HL-60 (cell line): ENCODE results near the gene CRTC3.

Experiments
- DNase-seq, 2 experiments: peaks; one replicate each; pipeline ENCODE4 v3.0.0-alpha.2; 2010 to 2020; ENCODE audit warnings: low read depth in 1 of 2, low spot score in 1 of 2
- H3K27ac ChIP-seq: fragments of 250-450 bp; sonication (Bioruptor Pico); replicated peaks from 2 replicates; pipeline ENCODE4 v1.5.1; 2020; ENCODE audit warnings: mild to moderate bottlenecking, moderate library complexity
- H3K27me3 ChIP-seq: fragments of 250-450 bp; sonication (Bioruptor Pico); 2 replicates; pipeline ENCODE4 v1.5.1; 2021; ENCODE audit warnings: mild to moderate bottlenecking, moderate library complexity; ENCODE audit not compliant: insufficient read depth, poor library complexity, severe bottlenecking
- H3K4me3 ChIP-seq: replicated peaks from 2 replicates; pipeline ENCODE4 v1.5.1; 2011; ENCODE audit warnings: mild to moderate bottlenecking, control low read depth, low read length; ENCODE audit not compliant: insufficient read depth
- GABPA ChIP-seq: IDR thresholded peaks from 2 replicates; pipeline ENCODE4 v1.6.1; 2012; ENCODE audit warnings: low read depth
- POLR2AphosphoS5 ChIP-seq: IDR thresholded peaks from 2 replicates; pipeline ENCODE4 v1.6.1; 2012; ENCODE audit warnings: low read depth
- SPI1 ChIP-seq: IDR thresholded peaks from 2 replicates; pipeline ENCODE4 v1.6.1; 2012; ENCODE audit warnings: low read depth, mild to moderate bottlenecking, borderline replicate concordance
- TF ChIP-seq, protein P1 (sequence below): IDR thresholded peaks from 2 replicates; pipeline ENCODE4 v1.6.1; 2012; ENCODE audit warnings: low read depth; ENCODE audit not compliant: insufficient replicate concordance
- TF ChIP-seq, protein P2 (sequence below): IDR thresholded peaks from one replicate; pipeline ENCODE4 v1.5.1; 2011; ENCODE audit warnings: low read length, control low read depth, inconsistent platforms; ENCODE audit not compliant: insufficient read depth

Gene CRTC3

GRCh38 chr15:90665288-90666134 lies 135.8 kb downstream of the CRTC3 start:
- H3K27ac ChIP-seq = peak overlapping the region; percentile 89
- DNase-seq = peak in 1 of 2 experiments; percentile 61
- H3K4me3 ChIP-seq = peak overlapping the region; percentile 42
- TF ChIP-seq, protein P1, sequence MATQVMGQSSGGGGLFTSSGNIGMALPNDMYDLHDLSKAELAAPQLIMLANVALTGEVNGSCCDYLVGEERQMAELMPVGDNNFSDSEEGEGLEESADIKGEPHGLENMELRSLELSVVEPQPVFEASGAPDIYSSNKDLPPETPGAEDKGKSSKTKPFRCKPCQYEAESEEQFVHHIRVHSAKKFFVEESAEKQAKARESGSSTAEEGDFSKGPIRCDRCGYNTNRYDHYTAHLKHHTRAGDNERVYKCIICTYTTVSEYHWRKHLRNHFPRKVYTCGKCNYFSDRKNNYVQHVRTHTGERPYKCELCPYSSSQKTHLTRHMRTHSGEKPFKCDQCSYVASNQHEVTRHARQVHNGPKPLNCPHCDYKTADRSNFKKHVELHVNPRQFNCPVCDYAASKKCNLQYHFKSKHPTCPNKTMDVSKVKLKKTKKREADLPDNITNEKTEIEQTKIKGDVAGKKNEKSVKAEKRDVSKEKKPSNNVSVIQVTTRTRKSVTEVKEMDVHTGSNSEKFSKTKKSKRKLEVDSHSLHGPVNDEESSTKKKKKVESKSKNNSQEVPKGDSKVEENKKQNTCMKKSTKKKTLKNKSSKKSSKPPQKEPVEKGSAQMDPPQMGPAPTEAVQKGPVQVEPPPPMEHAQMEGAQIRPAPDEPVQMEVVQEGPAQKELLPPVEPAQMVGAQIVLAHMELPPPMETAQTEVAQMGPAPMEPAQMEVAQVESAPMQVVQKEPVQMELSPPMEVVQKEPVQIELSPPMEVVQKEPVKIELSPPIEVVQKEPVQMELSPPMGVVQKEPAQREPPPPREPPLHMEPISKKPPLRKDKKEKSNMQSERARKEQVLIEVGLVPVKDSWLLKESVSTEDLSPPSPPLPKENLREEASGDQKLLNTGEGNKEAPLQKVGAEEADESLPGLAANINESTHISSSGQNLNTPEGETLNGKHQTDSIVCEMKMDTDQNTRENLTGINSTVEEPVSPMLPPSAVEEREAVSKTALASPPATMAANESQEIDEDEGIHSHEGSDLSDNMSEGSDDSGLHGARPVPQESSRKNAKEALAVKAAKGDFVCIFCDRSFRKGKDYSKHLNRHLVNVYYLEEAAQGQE = peak; percentile 16
- TF ChIP-seq, protein P2, sequence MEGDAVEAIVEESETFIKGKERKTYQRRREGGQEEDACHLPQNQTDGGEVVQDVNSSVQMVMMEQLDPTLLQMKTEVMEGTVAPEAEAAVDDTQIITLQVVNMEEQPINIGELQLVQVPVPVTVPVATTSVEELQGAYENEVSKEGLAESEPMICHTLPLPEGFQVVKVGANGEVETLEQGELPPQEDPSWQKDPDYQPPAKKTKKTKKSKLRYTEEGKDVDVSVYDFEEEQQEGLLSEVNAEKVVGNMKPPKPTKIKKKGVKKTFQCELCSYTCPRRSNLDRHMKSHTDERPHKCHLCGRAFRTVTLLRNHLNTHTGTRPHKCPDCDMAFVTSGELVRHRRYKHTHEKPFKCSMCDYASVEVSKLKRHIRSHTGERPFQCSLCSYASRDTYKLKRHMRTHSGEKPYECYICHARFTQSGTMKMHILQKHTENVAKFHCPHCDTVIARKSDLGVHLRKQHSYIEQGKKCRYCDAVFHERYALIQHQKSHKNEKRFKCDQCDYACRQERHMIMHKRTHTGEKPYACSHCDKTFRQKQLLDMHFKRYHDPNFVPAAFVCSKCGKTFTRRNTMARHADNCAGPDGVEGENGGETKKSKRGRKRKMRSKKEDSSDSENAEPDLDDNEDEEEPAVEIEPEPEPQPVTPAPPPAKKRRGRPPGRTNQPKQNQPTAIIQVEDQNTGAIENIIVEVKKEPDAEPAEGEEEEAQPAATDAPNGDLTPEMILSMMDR = no peak
- TF ChIP-seq GABPA = 0 out of 2 replicates have a peak, but pooled peaks have one; percentile 32
- no peak for TF ChIP-seq SPI1
- TF ChIP-seq POLR2AphosphoS5 = peak; percentile 66
- no peaks in the 10 kb centered on the region for H3K27me3 ChIP-seq

DNA sequence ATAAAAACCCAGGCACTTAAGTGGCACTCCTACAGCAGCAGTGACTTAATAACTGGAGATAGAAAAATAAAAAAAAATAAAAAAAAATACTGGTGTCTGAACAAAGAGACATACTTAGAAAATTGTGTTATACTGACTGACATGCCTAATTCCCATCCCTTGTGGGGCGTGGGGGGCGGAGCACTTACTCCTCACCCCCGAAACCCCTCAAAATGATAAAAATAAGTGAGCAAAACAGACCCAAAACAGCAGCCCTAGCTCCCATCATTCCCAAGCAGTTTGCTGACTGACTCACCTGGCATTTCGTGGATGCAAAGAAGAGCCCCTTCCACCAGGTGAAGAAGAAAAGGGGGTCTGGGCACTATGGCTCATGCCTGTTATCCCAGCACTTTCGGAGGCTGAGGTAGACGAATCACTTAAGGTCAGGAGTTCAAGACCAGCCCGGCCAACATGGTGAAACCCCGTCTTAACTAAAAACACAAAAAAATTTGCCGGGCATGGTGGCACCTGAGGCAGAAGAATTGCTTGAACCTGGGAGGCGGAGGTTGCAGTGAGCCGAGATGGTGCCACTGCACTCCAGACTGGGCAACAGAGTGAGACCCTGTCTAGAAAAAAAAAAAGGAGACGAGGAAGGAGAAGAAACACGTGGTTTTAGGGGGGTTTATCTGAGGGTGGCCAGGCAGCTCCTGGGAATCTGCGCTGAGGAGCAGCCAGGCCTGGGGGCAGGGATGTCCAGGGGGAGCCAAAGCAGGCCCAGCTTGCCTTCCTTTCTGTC lies 136.6 kb downstream of the CRTC3 start:
- no peak overlapping the region for H3K4me3 ChIP-seq

More for the DNA sequence above, 136.6 kb downstream of the CRTC3 start:
- Histone ChIP-seq H3K27ac (peak overlapping the region; percentile 89), H3K27me3 (no peaks in the 10 kb centered on the region)
- TF ChIP-seq POLR2AphosphoS5 (no peak), SPI1 (no peak), GABPA (no peak)
- TF ChIP-seq, protein P2 = no peak
- TF ChIP-seq, protein P1 = no peak
- DNase-seq = no peak
